Lung (tissue), 12 donors: Measurements from ENCODE around the gene TTC13. TPM values are rescaled to one million over a fixed set of nuclear protein-coding genes. Genes with fewer than 3 reads are reported as not detected.

ENCODE experiments used
- ATAC-seq: fragments of 200-7000 bp; cut with Tn5 transposase; one replicate; pipeline ENCODE4 v1.9.1; 2020; ENCODE audit warnings: moderate number of reproducible peaks; ENCODE audit not compliant: insufficient read depth, low FRiP score
- DNase-seq, 3 donors: peaks; one replicate each; pipeline ENCODE4 v3.0.0-alpha.2; 2013 to 2017
- H3K27ac ChIP-seq, 2 donors: one replicate each; pipeline ENCODE4 v1.5.1; 2013; ENCODE audit warnings: mild to moderate bottlenecking in 2 of 2, moderate library complexity in 2 of 2, control low read depth in 1 of 2, inconsistent platforms in 1 of 2, low read depth in 1 of 2, low read length in 1 of 2
- H3K27me3 ChIP-seq, 3 donors: one replicate each; pipeline ENCODE4 v1.5.1; 2013; ENCODE audit warnings: low read length in 2 of 3; ENCODE audit not compliant: control insufficient read depth in 3 of 3, insufficient read depth in 3 of 3
- H3K36me3 ChIP-seq, 4 donors: one replicate each; pipeline ENCODE4 v1.5.1; 2013; ENCODE audit warnings: low read length in 4 of 4, mild to moderate bottlenecking in 1 of 4, moderate library complexity in 1 of 4; ENCODE audit not compliant: control insufficient read depth in 4 of 4, insufficient read depth in 4 of 4
- H3K4me1 ChIP-seq, 5 donors: one replicate each; pipeline ENCODE4 v1.5.1; 2013; ENCODE audit warnings: low read length in 5 of 5, mild to moderate bottlenecking in 2 of 5, moderate library complexity in 1 of 5; ENCODE audit not compliant: control insufficient read depth in 5 of 5, insufficient read depth in 5 of 5
- H3K4me3 ChIP-seq: one replicate; pipeline ENCODE4 v1.5.1; 2013; ENCODE audit warnings: mild to moderate bottlenecking, control low read depth, moderate library complexity
- H3K9ac ChIP-seq, 2 donors: one replicate each; pipeline ENCODE4 v1.5.1; 2013; ENCODE audit warnings: low read length in 2 of 2, control low read depth in 1 of 2; ENCODE audit not compliant: insufficient read depth in 1 of 2
- H3K9me3 ChIP-seq, 4 donors: one replicate each; pipeline ENCODE4 v1.5.1; 2013; ENCODE audit warnings: low read length in 3 of 4, mild to moderate bottlenecking in 1 of 4, moderate library complexity in 1 of 4; ENCODE audit not compliant: control insufficient read depth in 4 of 4, insufficient read depth in 3 of 4
- WGBS, 2 donors: extraction: QIAGEN DNeasy Blood & Tissue Kit; methylation state at CpG; one replicate each; pipeline ENCODE4 v1.1.7; 2013; 5-methylcytosine and 5-hydroxymethylcytosine counted together
- polyA plus RNA-seq, 2 donors: library from polyadenylated mRNA; stranded (reverse); fragments of 200-250 nt; gene quantifications; one replicate each; pipeline ENCODE4 v1.2.1, GENCODE V29; 2013
- total RNA-seq, 2 donors: library from RNA; depleted of rRNA in 1 of 2; stranded (reverse); fragments of >200 nt in 1 of 2; gene quantifications; one replicate each; pipeline ENCODE4 v1.2.1, GENCODE V29; 2014 to 2021
- TF ChIP-seq, protein P1 (sequence below): IDR thresholded peaks from 2 replicates; pipeline ENCODE4 v1.5.1; 2012; ENCODE audit warnings: mild to moderate bottlenecking; ENCODE audit errors: control extremely low read depth, extremely low read depth
- donor health status: control.
- donor health status: control.
- donor health status: Bipolar disorder and iron deficiency.
- donor health status: healthy.
- donor health status: DM: yes; HTN: yes; CAD: no.

The TTC13 gene
- total and polyA plus RNA-seq, 4 donors: 7.9 to 24.5 (median 17.4) TPM

DNA sequence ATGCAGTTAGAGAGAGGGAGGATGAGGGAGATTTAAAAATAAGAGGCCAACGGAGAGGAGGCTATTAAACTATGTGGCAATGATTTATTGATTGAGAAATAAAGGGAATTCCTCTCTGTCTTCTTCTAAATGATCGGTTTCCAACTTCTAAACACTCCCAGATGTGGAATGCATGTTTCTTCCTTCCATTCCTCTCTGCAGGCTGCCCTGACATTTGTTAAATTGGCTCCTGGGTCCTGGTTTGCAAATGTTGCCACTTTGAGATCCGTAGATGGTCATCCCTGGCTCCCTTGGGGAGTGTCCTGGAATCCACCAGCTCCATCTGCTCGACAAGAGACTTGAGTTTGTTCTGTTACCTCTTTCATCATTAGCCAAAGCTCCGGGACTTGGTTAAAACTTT lies 100.1 kb downstream of the TTC13 start:
- Histone ChIP-seq H3K9me3 (no peaks in the 10 kb centered on the region), H3K27me3 (peaks cover 0 to 4% (median 0%) of the 10 kb centered on the region in 3 donors), H3K36me3 (no peaks in the 10 kb centered on the region), H3K9ac (no peak overlapping the region), H3K4me1 (no peaks in the 10 kb centered on the region), H3K27ac (no peak overlapping the region), H3K4me3 (no peak overlapping the region)
- 40 to 56% methylated on average over 5 of the region's 5 CpGs for WGBS, 2 donors
- TF ChIP-seq, protein P1, sequence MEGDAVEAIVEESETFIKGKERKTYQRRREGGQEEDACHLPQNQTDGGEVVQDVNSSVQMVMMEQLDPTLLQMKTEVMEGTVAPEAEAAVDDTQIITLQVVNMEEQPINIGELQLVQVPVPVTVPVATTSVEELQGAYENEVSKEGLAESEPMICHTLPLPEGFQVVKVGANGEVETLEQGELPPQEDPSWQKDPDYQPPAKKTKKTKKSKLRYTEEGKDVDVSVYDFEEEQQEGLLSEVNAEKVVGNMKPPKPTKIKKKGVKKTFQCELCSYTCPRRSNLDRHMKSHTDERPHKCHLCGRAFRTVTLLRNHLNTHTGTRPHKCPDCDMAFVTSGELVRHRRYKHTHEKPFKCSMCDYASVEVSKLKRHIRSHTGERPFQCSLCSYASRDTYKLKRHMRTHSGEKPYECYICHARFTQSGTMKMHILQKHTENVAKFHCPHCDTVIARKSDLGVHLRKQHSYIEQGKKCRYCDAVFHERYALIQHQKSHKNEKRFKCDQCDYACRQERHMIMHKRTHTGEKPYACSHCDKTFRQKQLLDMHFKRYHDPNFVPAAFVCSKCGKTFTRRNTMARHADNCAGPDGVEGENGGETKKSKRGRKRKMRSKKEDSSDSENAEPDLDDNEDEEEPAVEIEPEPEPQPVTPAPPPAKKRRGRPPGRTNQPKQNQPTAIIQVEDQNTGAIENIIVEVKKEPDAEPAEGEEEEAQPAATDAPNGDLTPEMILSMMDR: no peak
- no peak for ATAC-seq
- no peak for DNase-seq

DNA sequence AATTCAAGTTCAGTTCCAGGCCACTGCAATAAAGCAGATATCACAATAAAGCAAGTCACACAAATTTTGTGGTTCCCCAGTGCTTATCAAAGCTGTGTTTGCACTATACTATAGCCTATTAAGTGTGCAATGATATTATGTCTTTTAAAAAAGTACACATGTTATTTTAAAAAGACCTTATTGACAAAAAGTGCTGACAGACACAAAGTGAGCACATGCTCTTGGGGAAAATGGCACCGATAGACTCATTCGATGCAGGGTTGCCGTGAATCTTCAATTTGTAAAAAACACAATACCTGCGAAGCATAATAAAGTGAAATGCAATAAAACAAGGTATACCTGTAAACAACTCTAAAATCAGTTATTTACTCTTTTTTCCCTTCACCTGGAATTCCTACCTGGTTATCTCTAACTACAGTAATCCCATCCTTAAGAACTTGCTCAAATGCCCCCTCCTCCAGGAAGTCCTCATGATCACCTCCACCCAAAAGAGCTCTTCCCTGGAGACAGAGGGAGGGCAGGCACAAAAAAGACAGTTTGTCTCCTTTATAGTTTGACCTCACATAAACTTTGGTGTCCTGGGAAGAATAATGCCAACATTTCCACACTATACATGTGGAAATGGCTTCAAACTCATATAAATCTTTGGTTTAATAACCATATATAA lies 100.6 kb downstream of the TTC13 start:
- no peaks in the 10 kb centered on the region for H3K36me3 ChIP-seq
- 94% methylated on average over 4 of the region's 4 CpGs for WGBS, 2 donors
- ATAC-seq (no peak), DNase-seq (no peak)
- no peak overlapping the region for H3K9ac ChIP-seq
- TF ChIP-seq, protein P1: no peak
- H3K4me3 ChIP-seq: no peak overlapping the region
- H3K9me3 ChIP-seq: no peaks in the 10 kb centered on the region
- H3K27me3 ChIP-seq: peaks cover 0 to 4% (median 0%) of the 10 kb centered on the region in 3 donors
- H3K27ac ChIP-seq: no peak overlapping the region
- H3K4me1 ChIP-seq: no peaks in the 10 kb centered on the region

DNA sequence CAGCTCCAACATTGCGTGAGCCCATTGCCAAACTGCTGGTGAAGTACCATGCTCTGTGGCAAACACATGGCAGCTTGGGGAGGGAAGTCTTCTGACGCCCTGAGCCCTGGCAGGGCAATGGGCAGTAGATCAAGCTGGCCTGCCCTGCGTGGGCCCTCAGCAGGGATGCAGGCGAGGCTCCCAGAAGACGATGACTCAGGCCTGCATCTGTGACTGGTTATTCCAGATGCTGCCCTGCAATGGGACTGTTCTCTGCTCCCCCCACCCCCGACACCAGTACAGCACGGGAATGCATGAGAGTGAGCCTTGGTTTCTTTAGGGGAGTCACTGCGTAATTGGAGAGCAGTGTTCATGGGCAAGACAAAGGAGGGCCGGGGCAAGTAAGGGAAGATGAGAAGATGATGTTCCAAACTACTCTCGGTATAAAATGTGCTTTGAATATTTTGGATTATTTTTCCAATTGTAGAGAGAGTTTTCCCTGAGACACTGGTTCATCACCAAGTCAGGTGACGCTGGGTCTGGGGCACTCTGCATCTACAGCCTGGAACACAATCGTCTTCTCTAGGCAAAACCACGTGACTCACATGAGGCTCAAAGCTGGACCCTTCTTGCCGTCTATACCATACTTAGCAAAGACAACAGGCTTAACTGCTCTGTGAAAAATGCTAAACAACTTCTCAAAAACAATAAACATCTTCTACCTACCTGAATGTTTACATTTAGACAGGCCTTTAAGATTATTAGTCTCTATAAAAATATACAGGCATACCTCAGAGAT lies 101.3 kb downstream of the TTC13 start:
- H3K9me3 ChIP-seq: no peaks in the 10 kb centered on the region
- no peak for ATAC-seq
- H3K27me3 ChIP-seq: peaks cover 0 to 4% (median 0%) of the 10 kb centered on the region in 3 donors
- no peak overlapping the region for H3K9ac ChIP-seq
- H3K4me3 ChIP-seq: no peak overlapping the region
- H3K27ac ChIP-seq: no peak overlapping the region
- WGBS, 2 donors: 88 to 90% methylated on average over 14 of the region's 14 CpGs
- H3K36me3 ChIP-seq: no peaks in the 10 kb centered on the region
- H3K4me1 ChIP-seq: no peaks in the 10 kb centered on the region
- TF ChIP-seq, protein P1: no peak
- DNase-seq: no peak
